Neural crest cell (in vitro differentiated cells): ENCODE measurements around the gene PPP2R5B. TPM values are rescaled to one million over a fixed set of nuclear protein-coding genes. Genes with fewer than 3 reads are reported as not detected.
A peak's percentile ranks its signal among the peaks of the same experiment; 100 is the strongest.

Experiments
- DNase-seq: peaks from one replicate; pipeline ENCODE4 v3.0.0; 2021; ENCODE audit warnings: low read depth, mixed read lengths, low spot score
- H3K27ac Mint-ChIP-seq: one replicate; pipeline ENCODE4 v1.8.0; 2021; ENCODE audit warnings: mild to moderate bottlenecking, mixed read lengths; ENCODE audit not compliant: unreplicated experiment
- H3K27me3 Mint-ChIP-seq: 2 replicates; pipeline ENCODE4 v1.8.0; 2021; ENCODE audit warnings: low read depth, mild to moderate bottlenecking, mixed read lengths
- H3K36me3 Mint-ChIP-seq: 2 replicates; pipeline ENCODE4 v1.8.0; 2021; ENCODE audit warnings: low read depth, mild to moderate bottlenecking, mixed read lengths
- H3K4me1 Mint-ChIP-seq: 2 replicates; pipeline ENCODE4 v1.8.0; 2021; ENCODE audit warnings: mixed read lengths
- H3K4me3 Mint-ChIP-seq: one replicate; pipeline ENCODE4 v1.8.0; 2021; ENCODE audit warnings: mild to moderate bottlenecking, mixed read lengths
- H3K9me3 Mint-ChIP-seq: 2 replicates; pipeline ENCODE4 v1.8.0; 2021; ENCODE audit warnings: mixed read lengths
- CTCF ChIP-seq: fragments of 200-600 bp; sonication (generic); conservative IDR thresholded peaks from 2 replicates; pipeline ENCODE4 v1.5.0; 2021; ENCODE audit warnings: antibody characterized with exemption, mild to moderate bottlenecking
- total RNA-seq: library from RNA; stranded (reverse); gene quantifications from 2 replicates; pipeline ENCODE4 v1.2.1, GENCODE V29; 2021

Gene PPP2R5B
- total RNA-seq, 1 donor from 2014 or later: 16.5 TPM

GRCh38 chr11:64894070-64894811, 30.2 kb upstream of the PPP2R5B start:
- Mint-ChIP-seq H3K27me3 (no peaks in the 10 kb centered on the region), H3K4me3 (no peak overlapping the region), H3K36me3 (no peaks in the 10 kb centered on the region), H3K4me1 (peaks cover under 1% of the 10 kb centered on the region), H3K9me3 (no peaks in the 10 kb centered on the region), H3K27ac (no peak overlapping the region)
- TF ChIP-seq CTCF: peak; percentile 85
- DNase-seq: peak; percentile 93

- DNase-seq: no peak
- Mint-ChIP-seq H3K9me3 (no peaks in the 10 kb centered on the region), H3K4me3 (no peak overlapping the region), H3K27me3 (no peaks in the 10 kb centered on the region), H3K27ac (no peak overlapping the region), H3K4me1 (peaks cover 5% of the 10 kb centered on the region), H3K36me3 (no peaks in the 10 kb centered on the region)
- TF ChIP-seq CTCF: no peak
Measured at GRCh38 chr11:64894812-64895452, 29.6 kb upstream of the PPP2R5B start.

GRCh38 chr11:64896448-64897022, 28.0 kb upstream of the PPP2R5B start:
- H3K4me3 Mint-ChIP-seq: no peak overlapping the region
- TF ChIP-seq CTCF: no peak
- H3K27me3 Mint-ChIP-seq: no peaks in the 10 kb centered on the region
- no peak overlapping the region for H3K27ac Mint-ChIP-seq
- peaks cover 5% of the 10 kb centered on the region for H3K4me1 Mint-ChIP-seq
- no peak for DNase-seq
- H3K36me3 Mint-ChIP-seq: no peaks in the 10 kb centered on the region
- H3K9me3 Mint-ChIP-seq: no peaks in the 10 kb centered on the region

GRCh38 chr11:64897381-64898075, 27.0 kb upstream of the PPP2R5B start:
- Mint-ChIP-seq H3K36me3 (no peaks in the 10 kb centered on the region), H3K4me3 (no peak overlapping the region), H3K27ac (no peak overlapping the region), H3K27me3 (no peaks in the 10 kb centered on the region), H3K4me1 (peaks cover 5% of the 10 kb centered on the region), H3K9me3 (no peaks in the 10 kb centered on the region)
- TF ChIP-seq CTCF: no peak
- no peak for DNase-seq

GRCh38 chr11:64898076-64898445, 26.4 kb upstream of the PPP2R5B start:
- H3K4me1 Mint-ChIP-seq: peaks cover 5% of the 10 kb centered on the region
- H3K9me3 Mint-ChIP-seq: no peaks in the 10 kb centered on the region
- no peak overlapping the region for H3K27ac Mint-ChIP-seq
- no peaks in the 10 kb centered on the region for H3K27me3 Mint-ChIP-seq
- DNase-seq: no peak
- H3K4me3 Mint-ChIP-seq: no peak overlapping the region
- no peak for TF ChIP-seq CTCF
- no peaks in the 10 kb centered on the region for H3K36me3 Mint-ChIP-seq
